Mesenchymal stem cell (in vitro differentiated cells and primary cell): ENCODE measurements around the gene MICAL2.

Source experiments
- DNase-seq: peaks from one replicate; pipeline ENCODE4 v3.0.0-alpha.2; 2013
- H2AFZ ChIP-seq: one replicate; pipeline ENCODE4 v1.6.1; 2013; ENCODE audit warnings: low read depth, mild to moderate bottlenecking, control low read depth, inconsistent platforms, low read length, moderate library complexity
- H2AK5ac ChIP-seq: 2 replicates; pipeline ENCODE4 v1.6.1; 2013; ENCODE audit warnings: low read length, moderate library complexity, mild to moderate bottlenecking, inconsistent platforms; ENCODE audit not compliant: severe bottlenecking
- H2BK120ac ChIP-seq: one replicate; pipeline ENCODE4 v1.6.1; 2013; ENCODE audit warnings: low read depth, mild to moderate bottlenecking, inconsistent platforms, low read length, moderate library complexity
- H2BK12ac ChIP-seq, 2 experiments: one replicate each; pipeline ENCODE4 v1.6.1; 2013; ENCODE audit warnings: inconsistent platforms in 2 of 2, low read length in 2 of 2, mild to moderate bottlenecking in 2 of 2, moderate library complexity in 2 of 2, control low read depth in 1 of 2
- H2BK15ac ChIP-seq: one replicate; pipeline ENCODE4 v1.6.1; 2013; ENCODE audit warnings: mild to moderate bottlenecking, low read depth, inconsistent platforms; ENCODE audit not compliant: poor library complexity, severe bottlenecking
- H2BK5ac ChIP-seq: 2 replicates; pipeline ENCODE4 v1.6.1; 2013; ENCODE audit warnings: low read depth, mild to moderate bottlenecking, low read length, control low read depth, inconsistent platforms; ENCODE audit not compliant: poor library complexity, severe bottlenecking
- H3K14ac ChIP-seq, 2 experiments: one replicate each; pipeline ENCODE4 v1.6.1; 2013; ENCODE audit warnings: inconsistent platforms in 2 of 2, low read length in 2 of 2, control low read depth in 1 of 2, mild to moderate bottlenecking in 1 of 2, moderate library complexity in 1 of 2
- H3K18ac ChIP-seq, 2 experiments: one replicate each; pipeline ENCODE4 v1.6.1; 2013; ENCODE audit warnings: inconsistent platforms in 2 of 2, low read length in 2 of 2, control low read depth in 1 of 2, low read depth in 1 of 2, mild to moderate bottlenecking in 1 of 2
- H3K23ac ChIP-seq, 2 experiments: one replicate each; pipeline ENCODE4 v1.6.1; 2013; ENCODE audit warnings: inconsistent platforms in 2 of 2, low read length in 2 of 2, mild to moderate bottlenecking in 2 of 2, moderate library complexity in 2 of 2, control low read depth in 1 of 2
- H3K27ac ChIP-seq: 2 replicates; pipeline ENCODE4 v1.5.1; 2013; ENCODE audit warnings: mild to moderate bottlenecking, moderate library complexity, low read length, control low read depth, inconsistent platforms; ENCODE audit not compliant: poor library complexity, severe bottlenecking
- H3K27me3 ChIP-seq, 2 experiments: 2 replicates each; pipeline versions ENCODE4 v1.6.1 to v1.7.0; 2013; ENCODE audit warnings: low read length in 2 of 2, mild to moderate bottlenecking in 2 of 2, moderate library complexity in 2 of 2, control low read depth in 1 of 2, inconsistent platforms in 1 of 2; ENCODE audit not compliant: control insufficient read depth in 1 of 2, insufficient read depth in 1 of 2
- H3K36me3 ChIP-seq, 2 experiments: 2 replicates each; pipeline versions ENCODE4 v1.6.1 to v1.7.0; 2013; ENCODE audit warnings: low read length in 2 of 2, control low read depth in 1 of 2, inconsistent platforms in 1 of 2, low read depth in 1 of 2, mild to moderate bottlenecking in 1 of 2; ENCODE audit not compliant: insufficient read depth in 2 of 2, control insufficient read depth in 1 of 2
- H3K4ac ChIP-seq, 2 experiments: one replicate each; pipeline ENCODE4 v1.6.1; 2013; ENCODE audit warnings: inconsistent platforms in 2 of 2, low read length in 2 of 2, mild to moderate bottlenecking in 2 of 2, moderate library complexity in 2 of 2, control low read depth in 1 of 2, low read depth in 1 of 2
- H3K4me1 ChIP-seq: 2 replicates; pipeline ENCODE4 v1.6.1; 2013; ENCODE audit warnings: low read depth, low read length, control low read depth; ENCODE audit not compliant: control insufficient read depth, insufficient read depth
- H3K4me2 ChIP-seq: 2 replicates; pipeline ENCODE4 v1.6.1; 2013; ENCODE audit warnings: low read length, mild to moderate bottlenecking, inconsistent platforms; ENCODE audit not compliant: poor library complexity, severe bottlenecking
- H3K4me3 ChIP-seq, 2 experiments: 2 replicates each; pipeline versions ENCODE4 v1.5.1 to v1.7.0; 2013; ENCODE audit warnings: low read length in 2 of 2, mild to moderate bottlenecking in 2 of 2, control low read depth in 1 of 2, low read depth in 1 of 2; ENCODE audit not compliant: insufficient read depth in 1 of 2
- H3K79me1 ChIP-seq: replicated peaks from 2 replicates; pipeline ENCODE4 v1.6.1; 2013; ENCODE audit warnings: mild to moderate bottlenecking, control low read depth, low read length, inconsistent platforms; ENCODE audit not compliant: poor library complexity, severe bottlenecking
- H3K9ac ChIP-seq: 2 replicates; pipeline ENCODE4 v1.7.0; 2013; ENCODE audit warnings: mild to moderate bottlenecking, low read length, moderate library complexity
- H3K9me3 ChIP-seq: 2 replicates; pipeline ENCODE4 v1.7.0; 2013; ENCODE audit warnings: mild to moderate bottlenecking, low read length; ENCODE audit not compliant: control insufficient read depth
- H4K8ac ChIP-seq: one replicate; pipeline ENCODE4 v1.6.1; 2013; ENCODE audit warnings: inconsistent platforms, mild to moderate bottlenecking, low read length, moderate library complexity
- H4K91ac ChIP-seq: one replicate; pipeline ENCODE4 v1.6.1; 2013; ENCODE audit warnings: mild to moderate bottlenecking, low read length, inconsistent platforms
- WGBS: methylation state at CpG from one replicate; pipeline ENCODE4 v1.1.7; 2013; ENCODE audit warnings: mixed read lengths; 5-methylcytosine and 5-hydroxymethylcytosine counted together

Gene MICAL2

DNA sequence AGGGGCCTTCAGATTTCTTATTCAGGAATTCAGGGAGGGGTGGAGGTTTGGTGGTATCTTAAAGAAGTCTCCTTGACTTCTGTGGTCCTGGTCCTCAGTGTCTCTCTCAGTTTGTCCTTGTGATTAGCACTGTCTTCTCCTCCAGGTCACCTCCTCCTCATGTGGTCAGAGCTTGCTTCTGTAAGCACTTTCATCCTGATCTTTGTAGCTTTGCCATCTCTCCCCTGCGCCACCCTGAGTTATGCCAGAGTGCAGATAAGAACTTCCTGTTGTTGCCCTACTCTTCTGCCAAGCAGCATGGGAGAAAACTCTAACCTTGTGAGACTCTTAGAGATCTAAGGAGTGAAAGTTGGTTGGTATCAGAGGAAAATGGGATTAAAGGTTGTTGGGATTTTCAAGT is 30.9 kb downstream of the MICAL2 start:
- H2BK120ac ChIP-seq = no peak overlapping the region
- H2BK5ac ChIP-seq = no peak overlapping the region
- WGBS = 100% methylated on average over 1 of the region's 1 CpG
- no peak overlapping the region for H4K8ac ChIP-seq
- no peak overlapping the region for H3K23ac ChIP-seq
- no peak for DNase-seq
- H3K14ac ChIP-seq = peak overlapping the region in 1 of 2 experiments; percentile 18
- no peaks in the 10 kb centered on the region for H3K9me3 ChIP-seq
- peak overlapping the region; percentile 1 to 47 for H2BK12ac ChIP-seq
- H3K9ac ChIP-seq = no peak overlapping the region
- peak overlapping the region; percentile 31 for H2AK5ac ChIP-seq
- peaks cover 23% of the 10 kb centered on the region for H3K4me1 ChIP-seq
- H2AFZ ChIP-seq = no peak overlapping the region
- no peak overlapping the region for H2BK15ac ChIP-seq
- no peaks in the 10 kb centered on the region for H3K27me3 ChIP-seq
- peaks cover 38% of the 10 kb centered on the region for H3K79me1 ChIP-seq
- H4K91ac ChIP-seq = no peak overlapping the region
- no peak overlapping the region for H3K4me3 ChIP-seq
- peaks cover 4 to 17% of the 10 kb centered on the region in 2 experiments for H3K36me3 ChIP-seq
- H3K4ac ChIP-seq = no peak overlapping the region
- H3K18ac ChIP-seq = peak overlapping the region; percentile 19 to 71
- H3K27ac ChIP-seq = no peak overlapping the region
- H3K4me2 ChIP-seq = no peak overlapping the region

- H3K4me3 ChIP-seq = no peak overlapping the region
These were observed 31.8 kb downstream of the MICAL2 start for GRCh38 chr11:12142176-12142575.

DNA sequence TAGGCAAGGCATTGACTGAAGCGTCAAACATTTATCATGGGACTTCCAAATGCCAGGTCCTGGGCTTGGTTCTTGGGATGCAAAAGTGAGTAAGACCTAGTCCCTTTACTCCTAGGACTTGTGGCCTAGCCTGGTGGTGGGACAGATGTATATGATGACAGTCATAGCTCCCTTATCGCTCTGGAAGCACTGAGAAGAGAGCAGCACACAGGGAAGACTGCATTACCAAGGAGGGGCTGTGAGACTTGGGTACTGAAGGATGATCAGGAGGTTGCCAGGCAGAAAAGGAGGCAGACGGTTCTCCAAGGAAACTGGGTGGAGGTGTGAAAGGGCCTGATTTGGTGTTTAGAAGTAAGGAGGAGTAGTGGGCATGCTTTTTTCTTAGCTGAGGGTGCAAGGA is 32.5 kb downstream of the MICAL2 start:
- Histone ChIP-seq H3K4me1 (peaks cover 18% of the 10 kb centered on the region), H3K4ac (peak overlapping the region; percentile 30 to 66), H4K8ac (peak overlapping the region; percentile 32), H3K23ac (no peak overlapping the region), H3K9me3 (no peaks in the 10 kb centered on the region), H3K79me1 (peaks cover 34% of the 10 kb centered on the region), H3K9ac (no peak overlapping the region), H3K27me3 (no peaks in the 10 kb centered on the region), H2BK5ac (no peak overlapping the region), H4K91ac (peak overlapping the region; percentile 43), H2BK120ac (peak overlapping the region; percentile 21), H3K14ac (no peak overlapping the region), H2AK5ac (peak overlapping the region; percentile 70), H3K4me2 (no peak overlapping the region), H2BK15ac (peak overlapping the region; percentile 65), H2AFZ (no peak overlapping the region), H3K18ac (peak overlapping the region; percentile 16 to 87), H3K36me3 (peaks cover 4 to 10% of the 10 kb centered on the region in 2 experiments), H2BK12ac (peak overlapping the region in 1 of 2 experiments; percentile 51), H3K27ac (no peak overlapping the region), H3K4me3 (no peak overlapping the region)
- DNase-seq = no peak
- WGBS = 80% methylated on average over 3 of the region's 3 CpGs

More at GRCh38 chr11:12142176-12142575, 31.8 kb downstream of the MICAL2 start:
- Histone ChIP-seq H2BK5ac (no peak overlapping the region), H3K36me3 (peaks cover 4 to 11% of the 10 kb centered on the region in 2 experiments), H3K27me3 (no peaks in the 10 kb centered on the region), H3K9ac (no peak overlapping the region), H4K91ac (peak overlapping the region; percentile 1), H4K8ac (no peak overlapping the region), H3K79me1 (peaks cover 31% of the 10 kb centered on the region), H3K4me2 (no peak overlapping the region), H3K9me3 (no peaks in the 10 kb centered on the region), H2BK12ac (peak overlapping the region in 1 of 2 experiments; percentile 4), H2AFZ (no peak overlapping the region), H3K4me1 (peaks cover 19% of the 10 kb centered on the region), H2BK15ac (no peak overlapping the region), H2AK5ac (no peak overlapping the region), H3K23ac (no peak overlapping the region), H3K14ac (no peak overlapping the region), H3K18ac (peak overlapping the region in 1 of 2 experiments; percentile 40), H3K4ac (peak overlapping the region in 1 of 2 experiments; percentile 57), H3K27ac (no peak overlapping the region), H2BK120ac (no peak overlapping the region)
- DNase-seq = no peak
- WGBS = 94% methylated on average over 2 of the region's 2 CpGs

DNA sequence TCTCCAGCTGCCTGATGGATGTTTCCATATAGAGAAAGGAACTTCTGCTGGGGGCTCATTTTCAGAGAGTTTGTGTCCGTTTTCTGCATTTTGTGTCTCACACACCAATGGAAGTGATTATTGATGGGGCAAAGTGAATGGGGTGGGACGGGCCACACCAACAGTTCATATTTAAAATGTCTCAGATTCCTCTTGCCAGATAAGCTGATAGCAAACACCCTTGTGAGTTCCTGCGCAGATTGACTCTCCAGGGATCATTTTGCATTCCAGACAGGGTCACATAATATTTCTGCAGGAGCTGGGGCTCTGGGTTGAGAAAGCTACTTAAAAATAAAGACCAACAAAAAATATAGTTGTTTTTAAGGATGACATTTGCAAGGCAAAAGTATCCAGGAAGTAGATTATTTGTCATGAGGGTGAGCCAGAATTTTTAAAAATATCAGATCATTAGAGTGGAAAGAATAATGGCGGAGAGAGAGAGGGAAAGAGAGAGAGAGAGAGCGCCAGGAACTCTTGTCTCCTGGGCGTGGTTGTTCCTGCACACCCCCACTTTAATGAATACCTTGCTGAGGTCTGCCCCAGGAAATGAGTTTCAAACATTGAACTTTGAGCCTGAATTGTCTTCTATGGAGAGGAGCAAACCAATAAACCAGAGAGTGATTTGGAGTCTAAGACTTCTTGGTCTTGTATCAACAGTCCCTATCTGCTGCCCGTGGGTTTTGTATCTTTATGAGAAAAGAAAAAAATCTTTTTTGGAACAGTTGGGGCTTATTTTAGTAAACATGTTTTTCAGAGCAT is 33.3 kb downstream of the MICAL2 start:
- H3K4me3 ChIP-seq = no peak overlapping the region
- no peak overlapping the region for H3K27ac ChIP-seq
- H3K9ac ChIP-seq = peak overlapping the region; percentile 3
- H4K91ac ChIP-seq = no peak overlapping the region
- no peak overlapping the region for H3K4ac ChIP-seq
- no peak overlapping the region for H3K4me2 ChIP-seq
- no peaks in the 10 kb centered on the region for H3K9me3 ChIP-seq
- no peak overlapping the region for H2AK5ac ChIP-seq
- WGBS = 76% methylated on average over 4 of the region's 7 CpGs
- H2BK12ac ChIP-seq = peak overlapping the region in 1 of 2 experiments; percentile 28
- peak overlapping the region; percentile 5 for H4K8ac ChIP-seq
- no peak overlapping the region for H2AFZ ChIP-seq
- H3K4me1 ChIP-seq = peaks cover 14% of the 10 kb centered on the region
- no peak overlapping the region for H2BK5ac ChIP-seq
- H3K23ac ChIP-seq = no peak overlapping the region
- no peak overlapping the region for H3K18ac ChIP-seq
- H3K14ac ChIP-seq = no peak overlapping the region
- H2BK120ac ChIP-seq = no peak overlapping the region
- H3K27me3 ChIP-seq = no peaks in the 10 kb centered on the region
- H3K36me3 ChIP-seq = peaks cover 4 to 10% of the 10 kb centered on the region in 2 experiments
- H3K79me1 ChIP-seq = peaks cover 40% of the 10 kb centered on the region
- H2BK15ac ChIP-seq = no peak overlapping the region
- no peak for DNase-seq
